NT2/D1 (cell line): ENCODE results near the gene POLR1D.

Experiments used
- SUZ12 ChIP-seq: IDR thresholded peaks from 2 replicates; pipeline ENCODE4 v1.6.1; 2011; ENCODE audit not compliant: insufficient read length, insufficient read depth; ENCODE audit errors: extremely low read depth
- YY1 ChIP-seq: IDR thresholded peaks from 2 replicates; pipeline ENCODE4 v1.6.1; 2011; ENCODE audit not compliant: insufficient read length, insufficient read depth

GRCh38 chr13:27665333-27665732 is 43.6 kb downstream of the POLR1D start:
- TF ChIP-seq YY1 = no peak
- no peak for TF ChIP-seq SUZ12
